Heart left ventricle (tissue), 13 donors: ENCODE data around the gene AGO3.

Experiments used
- POLR2A ChIP-seq, 2 donors: fragments of 450-650 bp; IDR thresholded peaks; one replicate each; pipeline ENCODE4 v1.6.1; 2017; ENCODE audit warnings: antibody characterized with exemption in 2 of 2, mild to moderate bottlenecking in 2 of 2, moderate library complexity in 2 of 2
- TF ChIP-seq, protein P1 (sequence below), 12 donors: fragments of 200-600 bp; sonication (generic) in 4 of 12; IDR thresholded peaks; one replicate each; pipeline versions ENCODE4 v1.5.0 to v1.8.0; 2018 to 2022; ENCODE audit warnings: antibody characterized with exemption in 12 of 12, mild to moderate bottlenecking in 5 of 12
- donor health status: ischemic (EF 13 %, LVEDD 7.1; RV severe dilation, severe dysfunction).
- donor health status: DM: no; HTN: yes; CAD: no.
- donor health status: DM: no; HTN: no; CAD: no.
- donor health status: ischemic (EF 25% LVEDD 6.9; RV normal size, moderate dysfunction).
- donor health status: ischemic (EF 25% LVEDD 5.7; RV mildly dilated, moderate dysfunction).
- donor health status: ischemic (EF 35%, LVEDD 5.7; RV mildly dilated, moderate dysfunction).
- donor health status: nonischemic (EF 11% LVEDD 7.7; RV severe dilation, severe dysfunction).
- donor health status: DM: yes; HTN: yes; CAD: no.
- donor health status: PGD.
- donor health status: ischemic (EF 29% LVEDD 5.4; RV normal size, mild dysfunction).
- donor health status: nonischemic (EF 23%, LVEDD 6.1; RV moderate dilation, normal function).

DNA sequence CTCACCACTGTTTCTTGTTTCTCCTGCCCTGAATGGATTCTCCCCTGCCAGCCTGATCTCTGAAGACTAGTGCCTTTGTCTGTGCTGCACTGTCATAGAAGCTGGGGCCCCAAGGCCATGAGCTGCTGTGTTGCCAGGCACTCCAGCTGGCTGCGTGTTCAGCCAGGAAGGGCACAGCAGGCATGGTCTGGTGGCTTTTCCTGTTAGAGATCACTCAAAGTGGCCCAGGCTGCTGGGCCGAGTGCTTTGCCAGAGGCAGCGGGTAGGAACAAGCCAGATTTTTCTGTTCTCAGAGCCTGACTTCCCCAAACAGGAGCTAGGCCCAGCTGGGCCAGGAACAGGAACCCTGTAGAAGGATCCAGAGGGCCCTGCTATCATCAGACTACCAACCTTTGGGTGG lies 163.0 kb downstream of the AGO3 start:
- TF ChIP-seq, protein P1, sequence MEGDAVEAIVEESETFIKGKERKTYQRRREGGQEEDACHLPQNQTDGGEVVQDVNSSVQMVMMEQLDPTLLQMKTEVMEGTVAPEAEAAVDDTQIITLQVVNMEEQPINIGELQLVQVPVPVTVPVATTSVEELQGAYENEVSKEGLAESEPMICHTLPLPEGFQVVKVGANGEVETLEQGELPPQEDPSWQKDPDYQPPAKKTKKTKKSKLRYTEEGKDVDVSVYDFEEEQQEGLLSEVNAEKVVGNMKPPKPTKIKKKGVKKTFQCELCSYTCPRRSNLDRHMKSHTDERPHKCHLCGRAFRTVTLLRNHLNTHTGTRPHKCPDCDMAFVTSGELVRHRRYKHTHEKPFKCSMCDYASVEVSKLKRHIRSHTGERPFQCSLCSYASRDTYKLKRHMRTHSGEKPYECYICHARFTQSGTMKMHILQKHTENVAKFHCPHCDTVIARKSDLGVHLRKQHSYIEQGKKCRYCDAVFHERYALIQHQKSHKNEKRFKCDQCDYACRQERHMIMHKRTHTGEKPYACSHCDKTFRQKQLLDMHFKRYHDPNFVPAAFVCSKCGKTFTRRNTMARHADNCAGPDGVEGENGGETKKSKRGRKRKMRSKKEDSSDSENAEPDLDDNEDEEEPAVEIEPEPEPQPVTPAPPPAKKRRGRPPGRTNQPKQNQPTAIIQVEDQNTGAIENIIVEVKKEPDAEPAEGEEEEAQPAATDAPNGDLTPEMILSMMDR (IDR thresholded peaks at IDR 0.05), result no peak
- no peak for TF ChIP-seq POLR2A (IDR thresholded peaks at IDR 0.05)
